Measurements from ENCODE around the gene CYP27B1.
A peak's percentile ranks its signal among the peaks of the same experiment; 100 is the strongest.

DNA sequence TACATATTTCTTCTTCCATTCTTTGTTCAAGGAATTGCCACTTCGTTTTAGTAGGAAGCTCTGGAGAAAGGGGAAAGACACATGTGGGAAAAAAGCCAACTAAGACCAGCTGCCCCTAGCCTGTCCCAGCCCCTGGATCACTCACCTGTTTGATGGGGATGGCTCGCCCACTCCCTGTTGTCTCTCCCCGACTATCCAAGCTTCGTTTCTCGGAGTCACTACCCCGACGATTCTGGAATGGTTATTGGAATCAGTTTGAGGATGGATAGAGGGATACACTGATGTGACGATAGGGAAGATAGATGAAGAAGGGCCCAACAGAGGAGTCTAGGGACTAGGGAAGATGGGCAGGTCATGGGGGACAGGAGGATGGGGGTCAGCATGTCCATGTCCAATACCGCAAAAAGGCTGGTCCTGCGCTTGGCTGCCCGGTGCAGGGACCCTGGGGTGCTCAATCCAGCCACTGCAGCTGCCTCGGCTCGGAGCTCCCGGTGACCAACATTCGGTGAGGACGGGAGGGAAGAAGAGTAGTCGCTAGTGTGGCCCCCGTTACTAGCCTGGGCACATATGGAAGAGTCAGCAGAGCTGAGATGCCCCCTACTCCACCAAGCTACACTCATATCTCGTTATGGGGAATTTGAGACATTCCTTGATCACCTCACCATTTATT is 35.3 kb downstream of the CYP27B1 start:
- TF ChIP-seq POLR2A (IDR thresholded peaks at IDR 0.05) = no peak
- TF ChIP-seq, protein P1, sequence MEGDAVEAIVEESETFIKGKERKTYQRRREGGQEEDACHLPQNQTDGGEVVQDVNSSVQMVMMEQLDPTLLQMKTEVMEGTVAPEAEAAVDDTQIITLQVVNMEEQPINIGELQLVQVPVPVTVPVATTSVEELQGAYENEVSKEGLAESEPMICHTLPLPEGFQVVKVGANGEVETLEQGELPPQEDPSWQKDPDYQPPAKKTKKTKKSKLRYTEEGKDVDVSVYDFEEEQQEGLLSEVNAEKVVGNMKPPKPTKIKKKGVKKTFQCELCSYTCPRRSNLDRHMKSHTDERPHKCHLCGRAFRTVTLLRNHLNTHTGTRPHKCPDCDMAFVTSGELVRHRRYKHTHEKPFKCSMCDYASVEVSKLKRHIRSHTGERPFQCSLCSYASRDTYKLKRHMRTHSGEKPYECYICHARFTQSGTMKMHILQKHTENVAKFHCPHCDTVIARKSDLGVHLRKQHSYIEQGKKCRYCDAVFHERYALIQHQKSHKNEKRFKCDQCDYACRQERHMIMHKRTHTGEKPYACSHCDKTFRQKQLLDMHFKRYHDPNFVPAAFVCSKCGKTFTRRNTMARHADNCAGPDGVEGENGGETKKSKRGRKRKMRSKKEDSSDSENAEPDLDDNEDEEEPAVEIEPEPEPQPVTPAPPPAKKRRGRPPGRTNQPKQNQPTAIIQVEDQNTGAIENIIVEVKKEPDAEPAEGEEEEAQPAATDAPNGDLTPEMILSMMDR (IDR thresholded peaks at IDR 0.05 in 8 of 11, conservative IDR thresholded peaks at IDR 0.05 in 3 of 11) = no peak
- peak in 1 of 3 donors; percentile 29 for TF ChIP-seq POLR2AphosphoS5 (IDR thresholded peaks at IDR 0.05)
